Adrenal gland (tissue), 12 donors: ENCODE measurements around the gene EGLN1. TPM values are rescaled to one million over a fixed set of nuclear protein-coding genes. Genes with fewer than 3 reads are reported as not detected.

Experiments
- DNase-seq, 7 donors: peaks; one replicate each; pipeline ENCODE4 v3.0.0-alpha.2; 2019 to 2020
- H3K27ac ChIP-seq, 5 donors: fragments of 200-600 bp; sonication (generic) in 4 of 5; 1 replicate in 3 of 5; 2 replicates in 2 of 5; pipeline versions ENCODE4 v1.5.1 to v1.8.0; 2016 to 2020; ENCODE audit warnings: mild to moderate bottlenecking in 1 of 5
- H3K27me3 ChIP-seq: fragments of 200-600 bp; 2 replicates; pipeline ENCODE4 v1.8.0; 2021
- H3K36me3 ChIP-seq, 2 donors: fragments of 200-600 bp; replicated peaks in 1 of 2; 1 replicate in 1 of 2; 2 replicates in 1 of 2; pipeline versions ENCODE4 v1.5.1 to v1.8.0; 2018 to 2022
- H3K4me1 ChIP-seq, 2 donors: fragments of 200-600 bp; replicated peaks in 1 of 2; 1 replicate in 1 of 2; 2 replicates in 1 of 2; pipeline versions ENCODE4 v1.5.1 to v1.8.0; 2018 to 2021
- H3K4me3 ChIP-seq, 4 donors: fragments of 200-600 bp; sonication (generic) in 3 of 4; one replicate each; pipeline ENCODE4 v1.5.1; 2016 to 2018
- H3K9me3 ChIP-seq, 3 donors: fragments of 200-600 bp; sonication (generic) in 1 of 3; replicated peaks in 1 of 3; 1 replicate in 2 of 3; 2 replicates in 1 of 3; pipeline versions ENCODE4 v1.5.1 to v1.8.0; 2016 to 2021
- POLR2A ChIP-seq, 2 donors: fragments of 450-650 bp; IDR thresholded peaks; one replicate each; pipeline ENCODE4 v1.6.1; 2017; ENCODE audit warnings: antibody characterized with exemption in 2 of 2, mild to moderate bottlenecking in 2 of 2, moderate library complexity in 1 of 2
- WGBS, 4 donors: extraction: QIAGEN DNeasy Blood & Tissue Kit in 2 of 4; methylation state at CpG; one replicate each; pipeline versions ENCODE4 v1.1.5 to v1.1.7; 2013 to 2017; 5-methylcytosine and 5-hydroxymethylcytosine counted together
- intact Hi-C, 2 donors: fragments of 100-400 bp; cut with DNase I; formaldehyde crosslinking; loops; one replicate each; pipeline versions ENCODE4 v1.14.1 to v1.15.0; 2022 to 2023
- polyA plus RNA-seq, 3 donors: library from polyadenylated mRNA; stranded (reverse); fragments of 200-250 nt in 2 of 3; fragments of 350-450 nt in 1 of 3; fragmentation: Illumina TruSeq in 1 of 3; extraction: RNeasy Lipid Tissue Mini Kit (QIAGEN cat#74804) in 1 of 3; gene quantifications; one replicate each; pipeline ENCODE4 v1.2.3, GENCODE V29; 2013 to 2014
- total RNA-seq, 9 donors: library from RNA; depleted of rRNA in 4 of 9; stranded (reverse); fragments of >200 nt in 4 of 9; fragments of 120-200 nt in 1 of 9; fragmentation: NEBNext Ultra II Directional in 1 of 9; extraction: Animal tissue kit (Norgen Biotek cat#: 25700) in 1 of 9; gene quantifications; one replicate each; pipeline versions ENCODE4 v1.1.0 to v1.2.4, GENCODE V29; 2013 to 2023
- TF ChIP-seq, protein P1 (sequence below), 6 experiments: fragments of 450-650 bp in 4 of 6; fragments of 200-600 bp in 2 of 6; sonication (generic) in 1 of 6; IDR thresholded peaks; 1 replicate in 5 of 6; 2 replicates in 1 of 6; pipeline versions ENCODE4 v1.5.1 to v1.8.0; 2016 to 2021; ENCODE audit warnings: antibody characterized with exemption in 6 of 6, mild to moderate bottlenecking in 2 of 6, moderate library complexity in 1 of 6
- donor health status: healthy with polysubstance abuse.
- donor health status: Bipolar disorder and iron deficiency.
- donor health status: DM: yes; HTN: yes; CAD: no.
- donor health status: DM: no; HTN: no; CAD: no.
- donor health status: DM: no; HTN: no; CAD: no.
- donor health status: DM: yes; HTN: yes; CAD: no.

Gene EGLN1
- total and polyA plus RNA-seq, 12 donors: 7.9 to 75.6 (median 49.2) TPM

DNA sequence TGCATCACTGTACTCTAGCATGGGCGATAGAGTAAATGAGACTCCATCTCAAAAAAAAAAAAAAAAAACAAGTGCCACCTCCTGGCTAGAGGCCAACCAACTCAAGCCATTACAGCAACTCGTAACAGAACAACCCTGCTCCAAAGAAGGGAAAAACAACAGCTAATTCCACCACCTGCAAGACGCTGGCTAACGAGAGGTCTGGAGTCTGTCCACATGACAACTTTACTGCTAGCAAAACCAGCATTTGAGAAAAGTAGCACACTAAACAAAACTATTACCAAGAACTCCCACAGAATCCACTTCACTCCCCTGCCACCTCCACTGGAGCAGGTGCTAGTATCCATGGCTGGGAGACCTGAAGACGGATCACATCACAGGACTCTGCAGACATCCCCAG lies 24.1 kb upstream of the EGLN1 start:
- no peaks in the 10 kb centered on the region for H3K36me3 ChIP-seq
- H3K9me3 ChIP-seq: peaks cover 0 to 4% (median 0%) of the 10 kb centered on the region in 3 donors
- H3K4me3 ChIP-seq: no peak overlapping the region
- H3K27ac ChIP-seq: no peak overlapping the region
- H3K4me1 ChIP-seq: no peaks in the 10 kb centered on the region
- TF ChIP-seq, protein P1, sequence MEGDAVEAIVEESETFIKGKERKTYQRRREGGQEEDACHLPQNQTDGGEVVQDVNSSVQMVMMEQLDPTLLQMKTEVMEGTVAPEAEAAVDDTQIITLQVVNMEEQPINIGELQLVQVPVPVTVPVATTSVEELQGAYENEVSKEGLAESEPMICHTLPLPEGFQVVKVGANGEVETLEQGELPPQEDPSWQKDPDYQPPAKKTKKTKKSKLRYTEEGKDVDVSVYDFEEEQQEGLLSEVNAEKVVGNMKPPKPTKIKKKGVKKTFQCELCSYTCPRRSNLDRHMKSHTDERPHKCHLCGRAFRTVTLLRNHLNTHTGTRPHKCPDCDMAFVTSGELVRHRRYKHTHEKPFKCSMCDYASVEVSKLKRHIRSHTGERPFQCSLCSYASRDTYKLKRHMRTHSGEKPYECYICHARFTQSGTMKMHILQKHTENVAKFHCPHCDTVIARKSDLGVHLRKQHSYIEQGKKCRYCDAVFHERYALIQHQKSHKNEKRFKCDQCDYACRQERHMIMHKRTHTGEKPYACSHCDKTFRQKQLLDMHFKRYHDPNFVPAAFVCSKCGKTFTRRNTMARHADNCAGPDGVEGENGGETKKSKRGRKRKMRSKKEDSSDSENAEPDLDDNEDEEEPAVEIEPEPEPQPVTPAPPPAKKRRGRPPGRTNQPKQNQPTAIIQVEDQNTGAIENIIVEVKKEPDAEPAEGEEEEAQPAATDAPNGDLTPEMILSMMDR (IDR thresholded peaks at IDR 0.05): no peak
- no peak for TF ChIP-seq POLR2A (IDR thresholded peaks at IDR 0.05)
- DNase-seq: no peak
- WGBS, 4 donors: 52 to 61% (median 57%) methylated on average over 4 to 5 of the region's 5 CpGs
- no peaks in the 10 kb centered on the region for H3K27me3 ChIP-seq
- intact Hi-C loops: no loop called here

DNA sequence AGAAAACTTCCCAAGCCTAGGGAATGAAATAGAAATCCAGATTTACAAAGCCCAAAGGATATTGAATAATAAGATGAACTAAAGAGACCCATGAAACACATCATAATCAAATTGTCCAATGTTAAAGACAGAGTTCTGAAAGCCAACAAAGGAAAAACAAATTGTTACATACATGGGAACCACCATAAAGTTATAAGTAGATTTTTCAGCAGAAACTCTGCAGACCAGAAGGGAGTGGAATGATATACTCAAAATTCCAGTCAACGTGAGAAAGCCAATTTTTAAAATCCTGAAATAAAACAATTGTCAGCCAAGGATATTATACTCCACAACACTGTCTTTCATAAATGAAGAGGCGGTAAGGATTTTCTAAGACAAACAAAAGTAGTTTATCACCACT lies 22.0 kb upstream of the EGLN1 start:
- Histone ChIP-seq H3K27ac (no peak overlapping the region), H3K27me3 (no peaks in the 10 kb centered on the region), H3K4me3 (no peak overlapping the region), H3K36me3 (no peaks in the 10 kb centered on the region), H3K4me1 (no peaks in the 10 kb centered on the region), H3K9me3 (peaks cover 0 to 4% (median 0%) of the 10 kb centered on the region in 3 donors)
- intact Hi-C loops: no loop called here
- WGBS, 4 donors: 61 to 93% (median 81%) methylated on average over 2 of the region's 2 CpGs
- no peak for TF ChIP-seq POLR2A (IDR thresholded peaks at IDR 0.05)
- no peak for DNase-seq

DNA sequence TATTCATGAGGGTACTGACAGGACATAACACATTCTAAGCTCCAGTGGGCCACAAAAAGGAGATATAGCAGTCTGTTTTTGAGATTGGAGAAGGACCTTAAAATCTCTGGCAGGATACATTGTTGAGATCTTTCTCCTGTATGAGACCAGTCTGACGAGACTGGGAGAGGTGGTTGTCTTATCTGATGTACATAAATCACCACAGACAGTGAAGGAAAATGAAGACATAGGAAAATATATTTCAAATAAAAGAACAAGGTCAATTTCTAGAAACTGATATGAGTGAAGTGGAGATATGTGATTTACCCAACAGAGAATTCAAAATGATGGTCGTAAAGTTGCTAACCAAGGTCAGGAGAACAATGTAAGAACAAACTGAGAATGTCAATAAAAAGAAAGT lies 21.3 kb upstream of the EGLN1 start:
- no peak overlapping the region for H3K4me3 ChIP-seq
- no peaks in the 10 kb centered on the region for H3K4me1 ChIP-seq
- WGBS, 4 donors: 34 to 46% (median 37%) methylated on average over 2 of the region's 2 CpGs
- H3K27ac ChIP-seq: no peak overlapping the region
- H3K9me3 ChIP-seq: peaks cover 0 to 4% (median 0%) of the 10 kb centered on the region in 3 donors
- H3K36me3 ChIP-seq: no peaks in the 10 kb centered on the region
- DNase-seq: no peak
- H3K27me3 ChIP-seq: no peaks in the 10 kb centered on the region
- intact Hi-C loops: no loop called here
- TF ChIP-seq POLR2A (IDR thresholded peaks at IDR 0.05): no peak

DNA sequence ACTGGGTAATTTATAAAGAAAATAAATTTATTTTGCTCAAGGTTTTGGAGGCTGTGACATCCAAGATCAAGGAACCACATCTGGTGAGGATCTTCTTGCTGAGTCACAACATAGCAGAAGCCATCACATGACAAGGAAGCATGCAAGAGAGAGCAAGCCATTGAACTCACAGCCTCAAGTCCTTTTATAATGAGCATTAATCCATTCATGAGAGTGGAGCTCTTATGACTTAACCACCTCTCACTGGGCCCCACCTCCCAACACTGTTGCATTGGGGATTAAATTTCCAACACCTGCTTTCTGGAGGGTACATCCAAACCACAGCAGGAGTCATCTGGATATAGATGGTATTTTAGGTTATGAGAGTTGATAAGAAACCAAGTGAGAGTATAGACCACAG lies 20.6 kb upstream of the EGLN1 start:
- intact Hi-C loops: no loop called here
- no peak for TF ChIP-seq POLR2A (IDR thresholded peaks at IDR 0.05)
- TF ChIP-seq, protein P1 (IDR thresholded peaks at IDR 0.05): no peak
- no peaks in the 10 kb centered on the region for H3K36me3 ChIP-seq
- no peak for DNase-seq
- H3K27ac ChIP-seq: no peak overlapping the region
- H3K4me3 ChIP-seq: no peak overlapping the region
- peaks cover 0 to 4% (median 0%) of the 10 kb centered on the region in 3 donors for H3K9me3 ChIP-seq
- H3K4me1 ChIP-seq: no peaks in the 10 kb centered on the region
- H3K27me3 ChIP-seq: no peaks in the 10 kb centered on the region

DNA sequence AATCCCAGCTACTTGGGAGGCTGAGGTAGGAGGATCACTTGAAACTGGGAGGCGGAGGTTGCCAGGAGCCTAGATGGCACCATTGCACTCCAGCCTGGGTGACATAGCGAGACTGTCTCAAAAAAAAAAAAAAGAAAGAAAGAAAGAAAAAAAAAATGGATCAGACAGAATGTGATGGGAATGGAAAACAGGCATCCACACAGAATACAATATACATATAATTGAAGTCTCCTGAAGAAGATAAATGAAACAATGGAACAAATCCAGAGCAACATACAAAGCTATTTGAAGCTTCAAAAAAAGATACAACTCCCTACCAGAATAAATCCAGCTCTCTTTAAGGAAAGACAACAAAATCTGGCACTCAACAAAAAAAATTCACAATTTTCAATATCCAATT lies 10.9 kb upstream of the EGLN1 start:
- intact Hi-C loops: no loop called here
- Histone ChIP-seq H3K9me3 (no peaks in the 10 kb centered on the region), H3K4me1 (no peaks in the 10 kb centered on the region), H3K27me3 (no peaks in the 10 kb centered on the region), H3K27ac (no peak overlapping the region), H3K36me3 (no peaks in the 10 kb centered on the region), H3K4me3 (no peak overlapping the region)
- TF ChIP-seq, protein P1 (IDR thresholded peaks at IDR 0.05): no peak
- no peak for TF ChIP-seq POLR2A (IDR thresholded peaks at IDR 0.05)
- WGBS, 4 donors: 96 to 100% (median 98%) methylated on average over 2 of the region's 2 CpGs
- no peak for DNase-seq
